HepG2 (cell line): ENCODE results near the gene FAM83D. TPM values are rescaled to one million over a fixed set of nuclear protein-coding genes. Genes with fewer than 3 reads are reported as not detected.
A peak's percentile ranks its signal among the peaks of the same experiment; 100 is the strongest.

Experiments used
- ATAC-seq: fragments of 200-7000 bp; cut with Tn5 transposase; 3 replicates; pipeline ENCODE4 v1.9.1; 2020; ENCODE audit warnings: mild to moderate bottlenecking, moderate library complexity
- BruUV-seq: library from RNA; stranded (reverse); fragments of 400-500 nt; replicated peaks from 2 replicates; lab custom pipeline; 2021; lab: Mats Ljungman, UMichigan
- CTCF ChIA-PET: fragments of 300-600 bp; formaldehyde crosslinking; extraction: SDS; loops from one replicate; lab custom pipeline; 2021; ENCODE audit warnings: low total read pairs, inconsistent platforms, low intra/inter-chr PET ratio; lab: Yijun Ruan, JAX
- POLR2A ChIA-PET: fragments of 350-600 bp; sonication (Branson Sonifier 250); formaldehyde crosslinking; loops from one replicate; lab custom pipeline; 2020; ENCODE audit warnings: antibody characterized with exemption, inconsistent platforms; lab: Yijun Ruan, JAX
- DNase-seq: peaks from one replicate; pipeline ENCODE4 v3.0.0-alpha.2; 2015; ENCODE audit warnings: low spot score
- FAIRE-seq: peaks from 3 replicates; lab custom pipeline; 2011; peaks lifted over from hg19 to GRCh38; lab: Jason Lieb, UNC
- H2AFZ ChIP-seq: one replicate; pipeline ENCODE4 v1.6.1; 2011; ENCODE audit warnings: low read length, inconsistent platforms
- H3K27ac ChIP-seq: fragments of 300-600 bp; 3 replicates; pipeline ENCODE4 v1.8.0; 2011; ENCODE audit warnings: mixed run types, mild to moderate bottlenecking, mixed read lengths, low read length, inconsistent platforms; ENCODE audit not compliant: insufficient read depth; ENCODE audit errors: extremely low read length
- H3K27me3 ChIP-seq, 2 experiments: fragments of 200-600 bp in 1 of 2; 2 replicates in 1 of 2; 3 replicates in 1 of 2; pipeline versions ENCODE4 v1.6.0 to v1.8.0; 2011; ENCODE audit warnings: low read length in 2 of 2, mild to moderate bottlenecking in 2 of 2, moderate library complexity in 2 of 2, inconsistent platforms in 1 of 2; ENCODE audit not compliant: insufficient read depth in 2 of 2, control insufficient read depth in 1 of 2
- H3K36me3 ChIP-seq, 2 experiments: fragments of 200-600 bp in 1 of 2; replicated peaks in 1 of 2; 2 replicates in 1 of 2; 3 replicates in 1 of 2; pipeline versions ENCODE4 v1.5.1 to v1.8.0; 2011; ENCODE audit warnings: low read length in 2 of 2, inconsistent platforms in 1 of 2; ENCODE audit not compliant: insufficient read depth in 2 of 2, control insufficient read depth in 1 of 2
- H3K4me1 ChIP-seq: 2 replicates; pipeline ENCODE4 v1.5.1; 2012; ENCODE audit warnings: low read length, inconsistent platforms; ENCODE audit not compliant: insufficient read depth
- H3K4me2 ChIP-seq: 2 replicates; pipeline ENCODE4 v1.6.0; 2011; ENCODE audit warnings: low read depth, low read length, inconsistent platforms
- H3K4me3 ChIP-seq, 3 experiments: fragments of 200-600 bp in 1 of 3; sonication (generic), shearing (Covaris generic) in 1 of 3; replicated peaks in 1 of 3; 2 replicates each; pipeline ENCODE4 v1.5.1; 2011 to 2016; ENCODE audit warnings: low read length in 3 of 3, inconsistent platforms in 2 of 3, low read depth in 2 of 3, mild to moderate bottlenecking in 2 of 3, control low read depth in 1 of 3, mixed read lengths in 1 of 3; ENCODE audit not compliant: insufficient read depth in 1 of 3
- H3K79me2 ChIP-seq: one replicate; pipeline ENCODE4 v1.6.1; 2011; ENCODE audit warnings: low read length, inconsistent platforms; ENCODE audit not compliant: insufficient read depth
- H3K9ac ChIP-seq: 2 replicates; pipeline ENCODE4 v1.6.0; 2011; ENCODE audit warnings: mild to moderate bottlenecking, low read depth, low read length, inconsistent platforms; ENCODE audit not compliant: insufficient read depth
- H3K9me3 ChIP-seq: 2 replicates; pipeline ENCODE4 v1.5.1; 2012; ENCODE audit warnings: mild to moderate bottlenecking, low read length
- H4K20me1 ChIP-seq: 2 replicates; pipeline ENCODE4 v1.6.0; 2011; ENCODE audit warnings: inconsistent platforms, mild to moderate bottlenecking, low read length, moderate library complexity; ENCODE audit not compliant: insufficient read depth
- BATF2 ChIP-seq: sonication (generic); formaldehyde crosslinking; IDR thresholded peaks from 2 replicates; pipeline ENCODE4 v1.8.0; 2022; ENCODE audit warnings: mild to moderate bottlenecking, missing genetic modification reagents, moderate library complexity
- E2F1 ChIP-seq: sonication (generic); formaldehyde crosslinking; IDR thresholded peaks from 2 replicates; pipeline ENCODE4 v1.5.0; 2020; ENCODE audit warnings: missing genetic modification reagents
- HDAC1 ChIP-seq: sonication (generic); formaldehyde crosslinking; IDR thresholded peaks from 2 replicates; pipeline ENCODE4 v1.5.1; 2020; ENCODE audit warnings: mild to moderate bottlenecking, missing genetic modification reagents
- HNF4G ChIP-seq, 2 experiments: sonication (generic) in 1 of 2; formaldehyde crosslinking in 1 of 2; IDR thresholded peaks; 2 replicates each; pipeline versions ENCODE4 v1.4.0 to v1.6.1; 2011 to 2020; ENCODE audit warnings: borderline replicate concordance in 2 of 2, low read depth in 2 of 2, mild to moderate bottlenecking in 2 of 2, low read length in 1 of 2, missing genetic modification reagents in 1 of 2, moderate library complexity in 1 of 2
- HOXD1 ChIP-seq: sonication (generic); formaldehyde crosslinking; IDR thresholded peaks from 2 replicates; pipeline ENCODE4 v1.5.0; 2020; ENCODE audit warnings: missing genetic modification reagents
- KMT2A ChIP-seq: sonication (generic); formaldehyde crosslinking; IDR thresholded peaks from 2 replicates; pipeline ENCODE4 v1.4.0; 2020; ENCODE audit warnings: missing genetic modification reagents
- NCOR1 ChIP-seq: fragments of 200-600 bp; sonication (generic); IDR thresholded peaks from 2 replicates; pipeline ENCODE4 v1.7.0; 2017; ENCODE audit warnings: antibody characterized with exemption, low read length, borderline replicate concordance
- ONECUT2 ChIP-seq: sonication (generic); formaldehyde crosslinking; IDR thresholded peaks from 2 replicates; pipeline ENCODE4 v1.4.0; 2020; ENCODE audit warnings: missing genetic modification reagents
- POLR2A ChIP-seq, 2 experiments: IDR thresholded peaks; 2 replicates each; pipeline ENCODE4 v1.6.1; 2011; ENCODE audit warnings: low read depth in 2 of 2, low read length in 2 of 2, mild to moderate bottlenecking in 1 of 2, moderate library complexity in 1 of 2; ENCODE audit not compliant: insufficient read depth in 1 of 2
- SRF ChIP-seq: IDR thresholded peaks from 2 replicates; pipeline ENCODE4 v1.6.1; 2011; ENCODE audit warnings: mild to moderate bottlenecking, low read depth, low read length, moderate library complexity
- ZMYM2 ChIP-seq: sonication (generic); formaldehyde crosslinking; IDR thresholded peaks from 2 replicates; pipeline ENCODE4 v1.8.0; 2022; ENCODE audit warnings: mild to moderate bottlenecking, missing genetic modification reagents
- ZMYM3 ChIP-seq: sonication (generic); formaldehyde crosslinking; IDR thresholded peaks from 2 replicates; pipeline ENCODE4 v1.5.1; 2020; ENCODE audit warnings: mild to moderate bottlenecking, missing genetic modification reagents
- ZNF441 ChIP-seq: sonication (generic); formaldehyde crosslinking; IDR thresholded peaks from 2 replicates; pipeline ENCODE4 v1.7.0; 2021; ENCODE audit warnings: missing genetic modification reagents, borderline replicate concordance
- ZNF503 ChIP-seq: sonication (generic); formaldehyde crosslinking; IDR thresholded peaks from 2 replicates; pipeline ENCODE4 v1.4.0; 2020; ENCODE audit warnings: missing genetic modification reagents
- ZNF564 ChIP-seq: sonication (generic); formaldehyde crosslinking; IDR thresholded peaks from 2 replicates; pipeline ENCODE4 v1.8.1; 2023; ENCODE audit warnings: mild to moderate bottlenecking, missing genetic modification reagents
- ZNF652 ChIP-seq: IDR thresholded peaks from 2 replicates; pipeline ENCODE4 v1.6.1; 2016; ENCODE audit warnings: low read depth, borderline replicate concordance
- ZNF768 ChIP-seq: sonication (generic); formaldehyde crosslinking; IDR thresholded peaks from 2 replicates; pipeline ENCODE4 v1.4.0; 2020; ENCODE audit warnings: missing genetic modification reagents
- ZNF781 ChIP-seq: sonication (generic); formaldehyde crosslinking; IDR thresholded peaks from 2 replicates; pipeline ENCODE4 v1.5.1; 2020; ENCODE audit warnings: borderline replicate concordance, mild to moderate bottlenecking, missing genetic modification reagents; ENCODE audit errors: not compliant biosample characterization
- ZSCAN25 ChIP-seq: sonication (generic); formaldehyde crosslinking; IDR thresholded peaks from 2 replicates; pipeline ENCODE4 v1.8.0; 2022; ENCODE audit warnings: mild to moderate bottlenecking, missing genetic modification reagents
- WGBS: methylation state at CpG from one replicate; pipeline ENCODE4 v1.1.6; 2017; ENCODE audit warnings: low lambda C conversion rate; 5-methylcytosine and 5-hydroxymethylcytosine counted together
- in situ Hi-C: cut with HindIII; loops from 2 replicates; pipeline ENCODE4 v1.10.0; 2017; ENCODE audit warnings: low pct_unique_long_range_greater_than_20kb; ENCODE audit not compliant: extremely low pct_ligation_motif_present
- intact Hi-C: fragments of 100-400 bp; cut with micrococcal nuclease; formaldehyde crosslinking; loops from one replicate; pipeline ENCODE4 v1.10.0; 2022; ENCODE audit not compliant: unreplicated experiment
- polyA plus RNA-seq, 8 experiments: library from polyadenylated mRNA; depleted of rRNA in 3 of 8; stranded (reverse) in 7 of 8; unstranded in 1 of 8; fragments of >200 nt; fragmentation: Illumina TruSeq in 4 of 8; extraction: Trizol in 4 of 8; gene quantifications; 2 replicates each; pipeline versions ENCODE4 v1.2.1 to v1.2.3, GENCODE V29; 2011 to 2016; ENCODE audit warnings: low read depth in 4 of 8, missing spikeins in 1 of 8, mixed read lengths in 1 of 8; ENCODE audit not compliant: insufficient read depth in 1 of 8
- total RNA-seq, 5 experiments: library from RNA; depleted of rRNA; stranded (reverse); fragments of >200 nt; fragmentation: Illumina TruSeq; extraction: Trizol; gene quantifications; 2 replicates each; pipeline ENCODE4 v1.2.3, GENCODE V29; 2016; ENCODE audit warnings: low read depth in 1 of 5

FAM83D gene
- total and polyA plus RNA-seq, 2 of the 13 experiments (the other 11 are each of a cell fraction or from before 2014, with no cell fraction given): 51.4 to 64.0 TPM

- no peak for TF ChIP-seq ZNF503
- TF ChIP-seq BATF2: 0 out of 2 replicates have a peak, but pooled peaks have one; percentile 8
- TF ChIP-seq HDAC1 (CRISPR knock-in tag): 0 out of 2 replicates have a peak, but pooled peaks have one; percentile 29
- no peak for TF ChIP-seq HNF4G (IDR thresholded peaks at IDR 0.05; ENCODE audit: borderline replicate concordance, low read depth, low read length)
- no peak for TF ChIP-seq HNF4G (CRISPR knock-in tag; IDR thresholded peaks at IDR 0.05; ENCODE audit: borderline replicate concordance, low read depth)
- no peak for TF ChIP-seq SRF
- no peak for TF ChIP-seq ZMYM2
- TF ChIP-seq ZNF564 (CRISPR knock-in tag): 0 out of 2 replicates have a peak, but pooled peaks have one; percentile 50
- TF ChIP-seq HOXD1 (CRISPR knock-in tag): no peak
Measured at GRCh38 chr20:38927902-38928578, 1.8 kb downstream of the FAM83D start (continued).

- peaks cover 82% of the 10 kb centered on the region for H3K4me1 ChIP-seq
- H3K4me3 ChIP-seq: no peak overlapping the region
Measured at GRCh38 chr20:38930242-38930569, 4.0 kb downstream of the FAM83D start.

More at GRCh38 chr20:38930242-38930569, 4.0 kb downstream of the FAM83D start:
- intact Hi-C loops (no loop called here), in situ Hi-C loops (no loop called here)
- peaks cover 0 to 17% of the 10 kb centered on the region in 2 experiments; a peak in 4 of 5 replicates for H3K36me3 ChIP-seq
- H3K27me3 ChIP-seq: no peaks in the 10 kb centered on the region; a peak in 1 of 5 replicates
- CTCF ChIA-PET: no interaction called here
- no peak overlapping the region for H3K9ac ChIP-seq
- peaks cover 19% of the 10 kb centered on the region; the same call in 1 of the 2 replicates for H4K20me1 ChIP-seq
- no peak overlapping the region for H3K27ac ChIP-seq
- POLR2A ChIA-PET: interaction anchor here (1.2 to 2.5 kb wide), 2 partner anchors 32 to 118 kb away, joined by 3 to 14 read pairs; partner anchors contain the start of gene DHX35
- no peak for ATAC-seq
- 97% methylated on average over 1 of the region's 1 CpG for WGBS
- no peaks in the 10 kb centered on the region for H3K9me3 ChIP-seq
- no peak for TF ChIP-seq E2F1 (CRISPR knock-in tag)
- peak; percentile 50 for TF ChIP-seq ZNF652
- 0 out of 2 replicates have a peak, but pooled peaks have one; percentile 28 for TF ChIP-seq ZNF441 (CRISPR knock-in tag)
- TF ChIP-seq ZNF781 (CRISPR knock-in tag): peak; percentile 15
- 0 out of 2 replicates have a peak, but pooled peaks have one; percentile 31 for TF ChIP-seq KMT2A
- no peak for TF ChIP-seq ONECUT2 (CRISPR knock-in tag)
- peak; percentile 76 for TF ChIP-seq ZNF768 (CRISPR knock-in tag)
- 0 out of 2 replicates have a peak, but pooled peaks have one; percentile 55 for TF ChIP-seq ZMYM3 (CRISPR knock-in tag)
- TF ChIP-seq NCOR1: no peak
- no peak for TF ChIP-seq ZSCAN25 (CRISPR knock-in tag)
- peak in 1 of 2 experiments; percentile 32; a peak in 1 of 4 replicates for TF ChIP-seq POLR2A (IDR thresholded peaks at IDR 0.05; ENCODE audit: insufficient read depth in 1 of 2, low read depth in 2 of 2, low read length in 2 of 2)
- peaks cover 87% of the 10 kb centered on the region for H3K79me2 ChIP-seq
- FAIRE-seq: no peak
- H3K4me2 ChIP-seq: peak overlapping the region; percentile 87
- DNase-seq: no peak
- no peak overlapping the region for H2AFZ ChIP-seq
- BruUV-seq: no TSS peak
